Measurements from ENCODE around the gene TMPRSS4.

DNA sequence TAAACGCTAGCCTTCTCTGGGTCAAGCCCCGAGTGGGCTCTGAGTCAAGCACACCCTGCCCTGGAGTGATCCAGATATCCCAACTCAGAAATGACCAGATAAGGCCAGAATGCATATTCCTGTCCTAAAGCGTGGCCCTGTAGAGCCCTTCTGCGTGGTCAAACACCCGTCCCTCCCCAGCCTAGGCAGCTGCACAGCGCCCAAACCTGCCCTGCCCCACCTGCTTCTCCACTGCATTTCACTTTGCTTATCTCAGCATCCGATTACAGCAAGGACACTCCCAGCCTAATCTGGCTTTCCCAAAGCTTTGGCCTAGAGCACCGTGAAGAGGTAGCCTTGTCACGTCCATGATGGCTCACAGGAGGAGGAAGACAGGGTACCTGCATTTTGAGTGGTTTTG lies 11.9 kb upstream of the TMPRSS4 start:
- TF ChIP-seq, protein P1, sequence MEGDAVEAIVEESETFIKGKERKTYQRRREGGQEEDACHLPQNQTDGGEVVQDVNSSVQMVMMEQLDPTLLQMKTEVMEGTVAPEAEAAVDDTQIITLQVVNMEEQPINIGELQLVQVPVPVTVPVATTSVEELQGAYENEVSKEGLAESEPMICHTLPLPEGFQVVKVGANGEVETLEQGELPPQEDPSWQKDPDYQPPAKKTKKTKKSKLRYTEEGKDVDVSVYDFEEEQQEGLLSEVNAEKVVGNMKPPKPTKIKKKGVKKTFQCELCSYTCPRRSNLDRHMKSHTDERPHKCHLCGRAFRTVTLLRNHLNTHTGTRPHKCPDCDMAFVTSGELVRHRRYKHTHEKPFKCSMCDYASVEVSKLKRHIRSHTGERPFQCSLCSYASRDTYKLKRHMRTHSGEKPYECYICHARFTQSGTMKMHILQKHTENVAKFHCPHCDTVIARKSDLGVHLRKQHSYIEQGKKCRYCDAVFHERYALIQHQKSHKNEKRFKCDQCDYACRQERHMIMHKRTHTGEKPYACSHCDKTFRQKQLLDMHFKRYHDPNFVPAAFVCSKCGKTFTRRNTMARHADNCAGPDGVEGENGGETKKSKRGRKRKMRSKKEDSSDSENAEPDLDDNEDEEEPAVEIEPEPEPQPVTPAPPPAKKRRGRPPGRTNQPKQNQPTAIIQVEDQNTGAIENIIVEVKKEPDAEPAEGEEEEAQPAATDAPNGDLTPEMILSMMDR (conservative IDR thresholded peaks at IDR 0.05), result no peak
- TF ChIP-seq ZFX (IDR thresholded peaks at IDR 0.05), result no peak

Measured in C4-2B (cell line).